HT-29 (cell line): ENCODE measurements around the gene SLC25A44. TPM values are rescaled to one million over a fixed set of nuclear protein-coding genes. Genes with fewer than 3 reads are reported as not detected.
"Not testable (repeated sequence)": the region's sequence is repeated elsewhere in the genome, so short reads cannot be mapped to it uniquely, and the experiment has no call there.

Source experiments
- DNase-seq: peaks from one replicate; pipeline ENCODE4 v3.0.0-alpha.2; 2015; ENCODE audit warnings: low spot score
- total RNA-seq: library from RNA; depleted of rRNA; stranded (reverse); fragments of >200 nt; shearing (Covaris generic); gene quantifications from 2 replicates; pipeline ENCODE4 v1.2.3, GENCODE V29; 2014

SLC25A44 gene
- total RNA-seq, 1 experiment from 2014 or later, result 21.6 TPM

GRCh38 chr1:156204686-156205085 is 10.8 kb downstream of the SLC25A44 start:
- no peak for DNase-seq

DNA sequence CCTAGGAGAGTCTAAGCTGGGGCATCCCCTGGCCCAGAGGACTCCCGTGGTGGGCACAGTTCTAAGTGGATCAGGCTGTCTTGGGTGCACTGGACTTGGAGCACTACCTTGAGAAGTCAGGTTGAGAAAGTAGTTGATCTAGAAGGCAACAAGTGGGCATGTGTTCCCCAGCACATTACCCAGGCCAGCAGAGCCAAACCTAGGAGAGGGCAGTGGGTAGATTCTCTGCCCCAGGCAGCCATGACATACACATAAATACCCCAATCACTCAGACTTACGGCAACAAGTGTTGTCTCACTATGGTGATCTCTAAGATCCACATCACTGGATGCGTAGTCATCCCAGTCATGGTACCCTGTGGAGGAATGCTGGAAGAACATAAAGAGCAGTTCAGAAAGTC is 17.3 kb downstream of the SLC25A44 start:
- no peak for DNase-seq

DNA sequence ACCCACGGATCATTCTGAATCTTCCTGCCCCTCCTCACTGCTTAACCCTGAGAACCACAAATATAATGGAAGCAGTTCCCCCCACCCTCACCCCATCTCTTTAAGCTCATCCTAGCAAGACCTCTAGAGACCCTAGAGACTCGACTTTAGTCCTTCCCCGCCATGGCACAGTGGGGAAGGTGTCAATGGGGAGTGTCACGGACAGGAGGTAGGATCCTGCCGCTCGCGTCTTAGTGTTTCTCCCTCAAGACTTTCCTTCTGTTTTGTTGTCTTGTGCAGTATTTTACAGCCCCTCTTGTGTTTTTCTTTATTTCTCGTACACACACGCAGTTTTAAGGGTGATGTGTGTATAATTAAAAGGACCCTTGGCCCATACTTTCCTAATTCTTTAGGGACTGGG is 18.2 kb downstream of the SLC25A44 start:
- DNase-seq, result no peak

- peak; percentile 95 for DNase-seq
Measured at GRCh38 chr1:156212833-156213643, 19.1 kb downstream of the SLC25A44 start, which contains the start of gene PMF1. TSS of gene PMF1 (plus strand) at chr1:156213007. CDS start at chr1:156213016, 9 bp downstream.

DNA sequence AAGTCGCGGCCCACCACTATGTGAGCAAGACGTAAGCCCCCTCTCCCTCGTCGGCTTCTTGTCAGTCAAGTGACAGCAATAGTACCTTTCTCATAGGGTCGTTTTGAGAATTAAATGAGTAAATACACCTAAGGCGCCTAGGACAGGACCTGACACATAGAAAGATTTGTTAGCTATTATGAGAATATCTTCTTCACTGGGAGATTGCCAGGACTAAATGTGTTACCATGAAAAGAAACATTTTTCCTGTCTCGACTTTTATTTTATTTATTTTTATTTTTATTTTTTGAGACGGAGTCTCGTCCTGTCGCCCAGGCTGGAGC is 19.7 kb downstream of the SLC25A44 start:
- no peak for DNase-seq

GRCh38 chr1:156214024-156214748 is 20.3 kb downstream of the SLC25A44 start:
- DNase-seq, result peak; percentile 27

- not testable (repeated sequence) for DNase-seq
Measured at GRCh38 chr1:156216361-156217086, 22.6 kb downstream of the SLC25A44 start.

DNA sequence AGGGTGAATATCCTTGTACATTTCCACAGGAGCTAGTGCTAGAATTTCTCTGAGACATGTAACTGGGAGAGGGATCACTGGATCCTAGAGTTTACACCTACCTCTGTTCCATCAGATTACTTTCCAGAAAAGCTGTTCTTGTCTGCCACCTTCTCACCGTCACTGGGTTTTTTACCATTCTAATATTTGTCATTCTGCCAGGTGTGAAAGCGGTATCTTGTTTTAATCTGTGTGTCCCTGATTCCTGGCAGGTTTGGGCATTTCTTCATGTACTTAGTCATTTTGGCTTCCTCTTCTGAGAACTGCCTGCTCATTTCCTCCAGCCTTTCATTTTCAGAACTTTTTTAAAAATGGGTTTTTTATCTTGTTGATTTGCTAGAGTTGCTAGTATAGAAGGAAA is 24.0 kb downstream of the SLC25A44 start:
- DNase-seq, result no peak

GRCh38 chr1:156220226-156220625 is 26.3 kb downstream of the SLC25A44 start:
- DNase-seq, result no peak

GRCh38 chr1:156221986-156222692 is 28.2 kb downstream of the SLC25A44 start:
- DNase-seq, result no peak

- DNase-seq, result no peak
Measured at GRCh38 chr1:156225677-156226014, 31.7 kb downstream of the SLC25A44 start.

GRCh38 chr1:156226116-156226538 is 32.2 kb downstream of the SLC25A44 start:
- DNase-seq, result no peak

GRCh38 chr1:156226782-156227181 is 32.9 kb downstream of the SLC25A44 start:
- no peak for DNase-seq

GRCh38 chr1:156228501-156228900 is 34.6 kb downstream of the SLC25A44 start:
- DNase-seq, result no peak

- no peak for DNase-seq
Measured at GRCh38 chr1:156229809-156230472, 36.0 kb downstream of the SLC25A44 start.

GRCh38 chr1:156230473-156230837 is 36.6 kb downstream of the SLC25A44 start:
- DNase-seq, result no peak

DNA sequence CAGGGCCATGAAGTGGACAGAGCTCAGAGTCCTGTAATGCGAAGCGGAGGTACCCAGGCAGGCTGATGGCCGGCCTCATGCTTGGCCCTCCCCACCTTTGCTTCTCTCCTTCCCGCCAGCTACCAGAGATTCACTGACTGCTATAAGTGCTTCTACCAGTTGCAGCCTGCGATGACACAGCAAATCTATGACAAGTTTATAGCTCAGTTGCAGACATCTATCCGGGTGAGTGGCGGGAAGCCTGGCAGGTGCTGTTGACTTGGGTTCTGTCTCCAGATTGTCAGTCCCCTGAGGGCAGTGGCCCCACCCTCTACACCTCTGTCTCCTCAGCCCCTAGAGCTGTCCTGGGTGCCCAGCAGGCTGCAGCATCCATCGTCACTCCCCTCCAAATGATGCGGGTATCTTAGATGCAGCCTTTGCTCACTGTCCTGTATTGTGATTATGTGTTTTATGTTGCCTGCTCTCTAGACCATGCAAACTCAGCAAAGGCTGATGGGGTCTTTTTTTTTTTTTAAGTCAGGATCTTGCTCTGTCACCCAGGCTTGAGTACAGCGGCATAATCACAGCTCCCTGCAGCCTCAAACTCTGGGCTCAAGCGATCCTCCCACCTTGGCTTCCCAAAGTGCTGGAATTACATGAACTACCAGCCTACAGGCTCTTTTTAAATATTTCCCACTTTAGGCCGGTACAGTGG is 38.4 kb downstream of the SLC25A44 start:
- DNase-seq, result no peak

- no peak for DNase-seq
Measured at GRCh38 chr1:156233426-156234127, 39.7 kb downstream of the SLC25A44 start.

DNA sequence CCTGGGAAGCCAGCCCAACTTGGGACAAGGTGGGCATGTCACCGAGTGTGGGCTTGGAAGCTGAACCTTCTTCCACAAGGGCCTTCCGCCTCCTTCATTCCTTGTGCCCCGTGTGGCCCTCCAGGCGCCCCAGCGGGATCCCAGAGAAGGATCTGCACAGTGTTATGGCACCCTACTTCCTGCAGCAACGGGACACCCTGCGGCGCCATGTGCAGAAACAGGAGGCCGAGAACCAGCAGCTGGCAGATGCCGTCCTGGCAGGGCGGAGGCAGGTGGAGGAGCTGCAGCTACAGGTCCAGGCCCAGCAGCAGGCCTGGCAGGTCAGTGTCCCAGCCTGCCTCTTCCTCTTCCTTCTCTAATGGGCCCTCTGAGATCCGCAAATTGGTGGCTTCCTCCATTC is 42.3 kb downstream of the SLC25A44 start:
- no peak for DNase-seq

GRCh38 chr1:156238248-156238647 is 44.3 kb downstream of the SLC25A44 start:
- DNase-seq, result no peak
